ENCODE results near the gene GRIN1.

GRIN1 gene

GRCh38 chr9:137216188-137216965 is 77.4 kb downstream of the GRIN1 start:
- ChIA-PET POLR2A (ENCODE audit: low non-redundant PET) (interaction anchor here (0.6 to 1.3 kb wide), 3 partner anchors 10 to 40 kb away, joined by 3 to 4 read pairs (median 3); partner anchors contain the start of genes ANAPC2 and SSNA1), CTCF (interaction anchor here (0.6 to 3.0 kb wide), 5 partner anchors 11 to 101 kb away, joined by 3 to 13 read pairs (median 4); partner anchors contain the start of gene RNF224)
- no peak for TF ChIP-seq CTCF (conservative IDR thresholded peaks at IDR 0.05; ENCODE audit: low read depth)
- peak overlapping the region; percentile 82 for H3K27ac ChIP-seq
- no peak for DNase-seq (ENCODE audit: low spot score)

- peak overlapping the region; percentile 82 for H3K27ac ChIP-seq
- no peak for TF ChIP-seq CTCF (conservative IDR thresholded peaks at IDR 0.05; ENCODE audit: low read depth)
- CTCF ChIA-PET: interaction anchor here (0.6 to 3.0 kb wide), 6 partner anchors 9 to 103 kb away, joined by 3 to 13 read pairs (median 5); partner anchors contain the start of gene RNF224
- peak; percentile 96 for DNase-seq (ENCODE audit: low spot score)
- POLR2A ChIA-PET (ENCODE audit: low non-redundant PET): interaction anchor here (1.0 kb wide), 1 partner anchor 23 kb away, joined by 3 read pairs; no protein-coding TSS in a partner anchor
These were observed 78.6 kb downstream of the GRIN1 start for GRCh38 chr9:137217276-137218211.

GRCh38 chr9:137218212-137218753 is 79.3 kb downstream of the GRIN1 start:
- ChIA-PET CTCF (interaction anchor here (0.7 to 3.0 kb wide), 3 partner anchors 9 to 42 kb away, joined by 4 to 13 read pairs (median 6); partner anchors contain the start of gene RNF224), POLR2A (ENCODE audit: low non-redundant PET) (no interaction called here)
- peak overlapping the region; percentile 82 for H3K27ac ChIP-seq
- TF ChIP-seq CTCF (conservative IDR thresholded peaks at IDR 0.05; ENCODE audit: low read depth): no peak
- no peak for DNase-seq (ENCODE audit: low spot score)

Data from RWPE1 (cell line).